Measurements from ENCODE around the gene SEMA3E.

SEMA3E gene

GRCh38 chr7:83640731-83641537, 8.0 kb downstream of the SEMA3E start:
- no peak for DNase-seq

- DNase-seq, result no peak
Observed at GRCh38 chr7:83640240-83640639, 8.7 kb downstream of the SEMA3E start.

GRCh38 chr7:83633516-83633915, 15.4 kb downstream of the SEMA3E start:
- DNase-seq, result no peak

- no peak for DNase-seq
Observed at GRCh38 chr7:83629117-83629880, 19.6 kb downstream of the SEMA3E start.

GRCh38 chr7:83617858-83618257, 31.1 kb downstream of the SEMA3E start:
- DNase-seq, result no peak

- no peak for DNase-seq
Observed at GRCh38 chr7:83614112-83614511, 34.8 kb downstream of the SEMA3E start.

GRCh38 chr7:83613232-83613631, 35.7 kb downstream of the SEMA3E start:
- no peak for DNase-seq

GRCh38 chr7:83611776-83612175, 37.2 kb downstream of the SEMA3E start:
- DNase-seq, result no peak

GRCh38 chr7:83610649-83611304, 38.2 kb downstream of the SEMA3E start:
- DNase-seq, result no peak

- no peak for DNase-seq
Observed at GRCh38 chr7:83608716-83609115, 40.2 kb downstream of the SEMA3E start.

- no peak for DNase-seq
Observed at GRCh38 chr7:83603649-83604048, 45.3 kb downstream of the SEMA3E start.

GRCh38 chr7:83599131-83599530, 49.8 kb downstream of the SEMA3E start:
- no peak for DNase-seq

GRCh38 chr7:83593921-83594475, 54.9 kb downstream of the SEMA3E start:
- DNase-seq, result no peak

GRCh38 chr7:83588602-83589240, 60.2 kb downstream of the SEMA3E start:
- DNase-seq, result no peak

- no peak for DNase-seq
Observed at GRCh38 chr7:83586281-83586680, 62.7 kb downstream of the SEMA3E start.

GRCh38 chr7:83581667-83582435, 67.1 kb downstream of the SEMA3E start:
- DNase-seq, result no peak

- DNase-seq, result no peak
Observed at GRCh38 chr7:83579740-83580139, 69.2 kb downstream of the SEMA3E start.

GRCh38 chr7:83575436-83575835, 73.5 kb downstream of the SEMA3E start:
- no peak for DNase-seq

- DNase-seq, result no peak
Observed at GRCh38 chr7:83574616-83575015, 74.3 kb downstream of the SEMA3E start.

- no peak for DNase-seq
Observed at GRCh38 chr7:83562960-83563359, 86.0 kb downstream of the SEMA3E start.

GRCh38 chr7:83562289-83562688, 86.7 kb downstream of the SEMA3E start:
- no peak for DNase-seq

- DNase-seq, result no peak
Observed at GRCh38 chr7:83559887-83560286, 89.1 kb downstream of the SEMA3E start.

Measured in NCI-H1436 treated with DMSO at 0.1 percent for 48 hours (cell line).